ENCODE results near the gene OR51B5. TPM values are rescaled to one million over a fixed set of nuclear protein-coding genes. Genes with fewer than 3 reads are reported as not detected.

OR51B5 gene
- total and polyA plus RNA-seq, 10 of the 15 experiments (the other 5 are each of a cell fraction or from before 2014, with no cell fraction given) = 0.04 to 2.1 (median 0.17) TPM; not detected in 6

DNA sequence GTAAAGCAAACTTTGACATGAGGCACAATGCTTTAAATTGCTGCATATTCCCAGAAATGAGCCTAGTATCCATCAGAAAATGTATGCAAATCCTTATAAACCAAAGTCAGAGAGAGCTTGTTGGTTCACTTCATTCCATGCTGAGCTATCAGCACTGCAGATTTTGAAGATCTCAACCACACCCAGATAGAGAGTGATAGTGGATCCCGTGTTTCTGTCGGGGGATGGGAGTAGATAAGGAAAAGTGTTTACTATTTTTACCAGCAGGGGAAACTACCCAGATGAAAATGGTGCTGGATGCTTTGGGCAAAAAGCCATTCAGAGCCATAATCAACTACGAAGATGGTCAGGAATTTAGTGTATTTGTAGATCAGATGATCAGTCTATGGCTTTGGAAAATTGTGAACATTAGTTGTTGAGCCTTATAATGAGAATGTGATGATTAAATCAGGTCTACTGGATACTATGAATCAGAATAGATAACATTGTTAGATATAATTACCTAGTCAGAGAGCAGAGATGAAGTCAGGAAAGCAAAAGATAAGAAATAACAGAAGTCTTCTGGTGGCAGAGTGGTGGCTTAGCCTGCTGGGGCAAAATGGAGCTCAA, 18.8 kb upstream of the OR51B5 start:
- intact Hi-C loops (cut with micrococcal nuclease; ENCODE audit: unreplicated experiment) = no loop called here
- H3K27ac ChIP-seq (ENCODE audit: control insufficient read depth, insufficient read depth) = no peak overlapping the region
- in situ Hi-C loops (cut with MboI) = no loop called here
- ATAC-seq (no peak), DNase-seq (ENCODE audit: low read depth, low spot score) (no peak), FAIRE-seq (no peak)
- no TSS peak for BruUV-seq (replicated peaks)
- ChIA-PET CTCF (interaction anchor here (1.3 kb wide), 1 partner anchor 18 kb away, joined by 4 read pairs; no protein-coding TSS in a partner anchor), RAD21 (ENCODE audit: unreplicated experiment) (no interaction called here), SMC1A (ENCODE audit: uncharacterized antibody, unreplicated experiment) (no interaction called here), POLR2A (no interaction called here)
- H3K4me2 ChIP-seq (ENCODE audit: control insufficient read depth, insufficient read depth) = no peak overlapping the region
- no peaks in the 10 kb centered on the region for H3K9me3 ChIP-seq (replicated peaks; ENCODE audit: control insufficient read depth, insufficient read depth, low read length)
- H3K4me1 ChIP-seq (ENCODE audit: control insufficient read depth, insufficient read depth, low read length) = no peaks in the 10 kb centered on the region
- no peaks in the 10 kb centered on the region for H3K27me3 ChIP-seq (replicated peaks in 1 of 2; ENCODE audit: control insufficient read depth in 2 of 2, insufficient read depth in 2 of 2, low read length in 1 of 2)
- no peak overlapping the region for H3K9ac ChIP-seq (ENCODE audit: control insufficient read depth, insufficient read depth, low read length)
- H3K4me3 ChIP-seq = no peak overlapping the region
- no peaks in the 10 kb centered on the region for H3K79me2 ChIP-seq (ENCODE audit: control insufficient read depth, insufficient read depth, low read length)
- WGBS (ENCODE audit: insufficient coverage, insufficient replicate concordance, low lambda C conversion rate, missing lambda C conversion rate) = 18% methylated on average over 3 of the region's 3 CpGs
- H2AFZ ChIP-seq (ENCODE audit: control insufficient read depth, low read depth, low read length) = no peak overlapping the region
- H3K36me3 ChIP-seq (ENCODE audit: control insufficient read depth in 2 of 2, insufficient read depth in 2 of 2, low read length in 1 of 2) = no peaks in the 10 kb centered on the region
- H4K20me1 ChIP-seq (ENCODE audit: control insufficient read depth, insufficient read depth) = no peaks in the 10 kb centered on the region
- TF ChIP-seq NBN (IDR thresholded peaks at IDR 0.05) (no peak), SMAD1 (IDR thresholded peaks at IDR 0.05; ENCODE audit: low read depth, partially characterized antibody) (no peak), MXI1 (IDR thresholded peaks at IDR 0.05; ENCODE audit: low read depth, low read length) (no peak), MTA3 (IDR thresholded peaks at IDR 0.05; ENCODE audit: borderline replicate concordance, low read length) (no peak), ZSCAN29 (IDR thresholded peaks at IDR 0.05) (no peak), IKZF1 (conservative IDR thresholded peaks at IDR 0.05) (no peak), JUNB (IDR thresholded peaks at IDR 0.05) (no peak)
- TF ChIP-seq, protein P1, sequence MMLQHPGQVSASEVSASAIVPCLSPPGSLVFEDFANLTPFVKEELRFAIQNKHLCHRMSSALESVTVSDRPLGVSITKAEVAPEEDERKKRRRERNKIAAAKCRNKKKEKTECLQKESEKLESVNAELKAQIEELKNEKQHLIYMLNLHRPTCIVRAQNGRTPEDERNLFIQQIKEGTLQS (IDR thresholded peaks at IDR 0.05; ENCODE audit: borderline replicate concordance, extremely low read depth, low read depth, low read length) = no peak
- TF ChIP-seq, protein P2, sequence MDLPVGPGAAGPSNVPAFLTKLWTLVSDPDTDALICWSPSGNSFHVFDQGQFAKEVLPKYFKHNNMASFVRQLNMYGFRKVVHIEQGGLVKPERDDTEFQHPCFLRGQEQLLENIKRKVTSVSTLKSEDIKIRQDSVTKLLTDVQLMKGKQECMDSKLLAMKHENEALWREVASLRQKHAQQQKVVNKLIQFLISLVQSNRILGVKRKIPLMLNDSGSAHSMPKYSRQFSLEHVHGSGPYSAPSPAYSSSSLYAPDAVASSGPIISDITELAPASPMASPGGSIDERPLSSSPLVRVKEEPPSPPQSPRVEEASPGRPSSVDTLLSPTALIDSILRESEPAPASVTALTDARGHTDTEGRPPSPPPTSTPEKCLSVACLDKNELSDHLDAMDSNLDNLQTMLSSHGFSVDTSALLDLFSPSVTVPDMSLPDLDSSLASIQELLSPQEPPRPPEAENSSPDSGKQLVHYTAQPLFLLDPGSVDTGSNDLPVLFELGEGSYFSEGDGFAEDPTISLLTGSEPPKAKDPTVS (IDR thresholded peaks at IDR 0.05; ENCODE audit: low read depth, low read length) = no peak
- TF ChIP-seq, protein P3, sequence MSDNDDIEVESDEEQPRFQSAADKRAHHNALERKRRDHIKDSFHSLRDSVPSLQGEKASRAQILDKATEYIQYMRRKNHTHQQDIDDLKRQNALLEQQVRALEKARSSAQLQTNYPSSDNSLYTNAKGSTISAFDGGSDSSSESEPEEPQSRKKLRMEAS (IDR thresholded peaks at IDR 0.05; ENCODE audit: low read depth, low read length) = no peak
- TF ChIP-seq, protein P4, sequence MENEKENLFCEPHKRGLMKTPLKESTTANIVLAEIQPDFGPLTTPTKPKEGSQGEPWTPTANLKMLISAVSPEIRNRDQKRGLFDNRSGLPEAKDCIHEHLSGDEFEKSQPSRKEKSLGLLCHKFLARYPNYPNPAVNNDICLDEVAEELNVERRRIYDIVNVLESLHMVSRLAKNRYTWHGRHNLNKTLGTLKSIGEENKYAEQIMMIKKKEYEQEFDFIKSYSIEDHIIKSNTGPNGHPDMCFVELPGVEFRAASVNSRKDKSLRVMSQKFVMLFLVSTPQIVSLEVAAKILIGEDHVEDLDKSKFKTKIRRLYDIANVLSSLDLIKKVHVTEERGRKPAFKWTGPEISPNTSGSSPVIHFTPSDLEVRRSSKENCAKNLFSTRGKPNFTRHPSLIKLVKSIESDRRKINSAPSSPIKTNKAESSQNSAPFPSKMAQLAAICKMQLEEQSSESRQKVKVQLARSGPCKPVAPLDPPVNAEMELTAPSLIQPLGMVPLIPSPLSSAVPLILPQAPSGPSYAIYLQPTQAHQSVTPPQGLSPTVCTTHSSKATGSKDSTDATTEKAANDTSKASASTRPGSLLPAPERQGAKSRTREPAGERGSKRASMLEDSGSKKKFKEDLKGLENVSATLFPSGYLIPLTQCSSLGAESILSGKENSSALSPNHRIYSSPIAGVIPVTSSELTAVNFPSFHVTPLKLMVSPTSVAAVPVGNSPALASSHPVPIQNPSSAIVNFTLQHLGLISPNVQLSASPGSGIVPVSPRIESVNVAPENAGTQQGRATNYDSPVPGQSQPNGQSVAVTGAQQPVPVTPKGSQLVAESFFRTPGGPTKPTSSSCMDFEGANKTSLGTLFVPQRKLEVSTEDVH (IDR thresholded peaks at IDR 0.05; ENCODE audit: low read depth, partially characterized antibody) = no peak
- TF ChIP-seq, protein P5, sequence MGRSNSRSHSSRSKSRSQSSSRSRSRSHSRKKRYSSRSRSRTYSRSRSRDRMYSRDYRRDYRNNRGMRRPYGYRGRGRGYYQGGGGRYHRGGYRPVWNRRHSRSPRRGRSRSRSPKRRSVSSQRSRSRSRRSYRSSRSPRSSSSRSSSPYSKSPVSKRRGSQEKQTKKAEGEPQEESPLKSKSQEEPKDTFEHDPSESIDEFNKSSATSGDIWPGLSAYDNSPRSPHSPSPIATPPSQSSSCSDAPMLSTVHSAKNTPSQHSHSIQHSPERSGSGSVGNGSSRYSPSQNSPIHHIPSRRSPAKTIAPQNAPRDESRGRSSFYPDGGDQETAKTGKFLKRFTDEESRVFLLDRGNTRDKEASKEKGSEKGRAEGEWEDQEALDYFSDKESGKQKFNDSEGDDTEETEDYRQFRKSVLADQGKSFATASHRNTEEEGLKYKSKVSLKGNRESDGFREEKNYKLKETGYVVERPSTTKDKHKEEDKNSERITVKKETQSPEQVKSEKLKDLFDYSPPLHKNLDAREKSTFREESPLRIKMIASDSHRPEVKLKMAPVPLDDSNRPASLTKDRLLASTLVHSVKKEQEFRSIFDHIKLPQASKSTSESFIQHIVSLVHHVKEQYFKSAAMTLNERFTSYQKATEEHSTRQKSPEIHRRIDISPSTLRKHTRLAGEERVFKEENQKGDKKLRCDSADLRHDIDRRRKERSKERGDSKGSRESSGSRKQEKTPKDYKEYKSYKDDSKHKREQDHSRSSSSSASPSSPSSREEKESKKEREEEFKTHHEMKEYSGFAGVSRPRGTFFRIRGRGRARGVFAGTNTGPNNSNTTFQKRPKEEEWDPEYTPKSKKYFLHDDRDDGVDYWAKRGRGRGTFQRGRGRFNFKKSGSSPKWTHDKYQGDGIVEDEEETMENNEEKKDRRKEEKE (IDR thresholded peaks at IDR 0.05) = no peak

Data from GM12878 (cell line).